ENCODE results near the gene DYNLL1. TPM values are rescaled to one million over a fixed set of nuclear protein-coding genes. Genes with fewer than 3 reads are reported as not detected.

Gene DYNLL1
- total and polyA plus RNA-seq, 2 of the 13 experiments (the other 11 are each of a cell fraction or from before 2014, with no cell fraction given) = 271 to 294 TPM

- TF ChIP-seq NFAT5 (CRISPR knock-in tag; IDR thresholded peaks at IDR 0.05) (no peak), HOXA7 (CRISPR knock-in tag; IDR thresholded peaks at IDR 0.05) (no peak), IKZF1 (IDR thresholded peaks at IDR 0.05) (no peak), ZNF780A (CRISPR knock-in tag; IDR thresholded peaks at IDR 0.05) (no peak), HMG20A (CRISPR knock-in tag; IDR thresholded peaks at IDR 0.05; ENCODE audit: borderline replicate concordance) (no peak), ZNF12 (CRISPR knock-in tag; IDR thresholded peaks at IDR 0.05) (no peak), HDAC1 (CRISPR knock-in tag; IDR thresholded peaks at IDR 0.05) (peak; percentile 37; the same call in 1 of the 2 replicates), ZXDC (CRISPR knock-in tag; IDR thresholded peaks at IDR 0.05) (no peak), ZNF326 (CRISPR knock-in tag; IDR thresholded peaks at IDR 0.05; ENCODE audit: borderline replicate concordance) (no peak), RCOR2 (CRISPR knock-in tag; IDR thresholded peaks at IDR 0.05) (no peak), CHCHD3 (CRISPR knock-in tag; IDR thresholded peaks at IDR 0.05) (no peak), CREB1 (IDR thresholded peaks at IDR 0.05) (no peak), CREB1 (CRISPR knock-in tag; IDR thresholded peaks at IDR 0.05) (no peak), CBFB (CRISPR knock-in tag; IDR thresholded peaks at IDR 0.05) (no peak), SMAD3 (CRISPR knock-in tag; IDR thresholded peaks at IDR 0.05) (no peak), SMARCE1 (IDR thresholded peaks at IDR 0.05; ENCODE audit: borderline replicate concordance) (no peak), ZNF234 (CRISPR knock-in tag; conservative IDR thresholded peaks at IDR 0.05) (no peak)
- TF ChIP-seq, protein P1, sequence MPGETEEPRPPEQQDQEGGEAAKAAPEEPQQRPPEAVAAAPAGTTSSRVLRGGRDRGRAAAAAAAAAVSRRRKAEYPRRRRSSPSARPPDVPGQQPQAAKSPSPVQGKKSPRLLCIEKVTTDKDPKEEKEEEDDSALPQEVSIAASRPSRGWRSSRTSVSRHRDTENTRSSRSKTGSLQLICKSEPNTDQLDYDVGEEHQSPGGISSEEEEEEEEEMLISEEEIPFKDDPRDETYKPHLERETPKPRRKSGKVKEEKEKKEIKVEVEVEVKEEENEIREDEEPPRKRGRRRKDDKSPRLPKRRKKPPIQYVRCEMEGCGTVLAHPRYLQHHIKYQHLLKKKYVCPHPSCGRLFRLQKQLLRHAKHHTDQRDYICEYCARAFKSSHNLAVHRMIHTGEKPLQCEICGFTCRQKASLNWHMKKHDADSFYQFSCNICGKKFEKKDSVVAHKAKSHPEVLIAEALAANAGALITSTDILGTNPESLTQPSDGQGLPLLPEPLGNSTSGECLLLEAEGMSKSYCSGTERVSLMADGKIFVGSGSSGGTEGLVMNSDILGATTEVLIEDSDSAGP (CRISPR knock-in tag; IDR thresholded peaks at IDR 0.05; ENCODE audit: borderline replicate concordance) = no peak
- TF ChIP-seq, protein P2, sequence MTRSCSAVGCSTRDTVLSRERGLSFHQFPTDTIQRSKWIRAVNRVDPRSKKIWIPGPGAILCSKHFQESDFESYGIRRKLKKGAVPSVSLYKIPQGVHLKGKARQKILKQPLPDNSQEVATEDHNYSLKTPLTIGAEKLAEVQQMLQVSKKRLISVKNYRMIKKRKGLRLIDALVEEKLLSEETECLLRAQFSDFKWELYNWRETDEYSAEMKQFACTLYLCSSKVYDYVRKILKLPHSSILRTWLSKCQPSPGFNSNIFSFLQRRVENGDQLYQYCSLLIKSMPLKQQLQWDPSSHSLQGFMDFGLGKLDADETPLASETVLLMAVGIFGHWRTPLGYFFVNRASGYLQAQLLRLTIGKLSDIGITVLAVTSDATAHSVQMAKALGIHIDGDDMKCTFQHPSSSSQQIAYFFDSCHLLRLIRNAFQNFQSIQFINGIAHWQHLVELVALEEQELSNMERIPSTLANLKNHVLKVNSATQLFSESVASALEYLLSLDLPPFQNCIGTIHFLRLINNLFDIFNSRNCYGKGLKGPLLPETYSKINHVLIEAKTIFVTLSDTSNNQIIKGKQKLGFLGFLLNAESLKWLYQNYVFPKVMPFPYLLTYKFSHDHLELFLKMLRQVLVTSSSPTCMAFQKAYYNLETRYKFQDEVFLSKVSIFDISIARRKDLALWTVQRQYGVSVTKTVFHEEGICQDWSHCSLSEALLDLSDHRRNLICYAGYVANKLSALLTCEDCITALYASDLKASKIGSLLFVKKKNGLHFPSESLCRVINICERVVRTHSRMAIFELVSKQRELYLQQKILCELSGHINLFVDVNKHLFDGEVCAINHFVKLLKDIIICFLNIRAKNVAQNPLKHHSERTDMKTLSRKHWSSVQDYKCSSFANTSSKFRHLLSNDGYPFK (CRISPR knock-in tag; IDR thresholded peaks at IDR 0.05; ENCODE audit: borderline replicate concordance) = 0 out of 2 replicates have a peak, but pooled peaks have one; percentile 10
These were observed 27.0 kb upstream of the DYNLL1 start (continued) for GRCh38 chr12:120468821-120469449.
